ENCODE results near the gene VASP.

Gene VASP

DNA sequence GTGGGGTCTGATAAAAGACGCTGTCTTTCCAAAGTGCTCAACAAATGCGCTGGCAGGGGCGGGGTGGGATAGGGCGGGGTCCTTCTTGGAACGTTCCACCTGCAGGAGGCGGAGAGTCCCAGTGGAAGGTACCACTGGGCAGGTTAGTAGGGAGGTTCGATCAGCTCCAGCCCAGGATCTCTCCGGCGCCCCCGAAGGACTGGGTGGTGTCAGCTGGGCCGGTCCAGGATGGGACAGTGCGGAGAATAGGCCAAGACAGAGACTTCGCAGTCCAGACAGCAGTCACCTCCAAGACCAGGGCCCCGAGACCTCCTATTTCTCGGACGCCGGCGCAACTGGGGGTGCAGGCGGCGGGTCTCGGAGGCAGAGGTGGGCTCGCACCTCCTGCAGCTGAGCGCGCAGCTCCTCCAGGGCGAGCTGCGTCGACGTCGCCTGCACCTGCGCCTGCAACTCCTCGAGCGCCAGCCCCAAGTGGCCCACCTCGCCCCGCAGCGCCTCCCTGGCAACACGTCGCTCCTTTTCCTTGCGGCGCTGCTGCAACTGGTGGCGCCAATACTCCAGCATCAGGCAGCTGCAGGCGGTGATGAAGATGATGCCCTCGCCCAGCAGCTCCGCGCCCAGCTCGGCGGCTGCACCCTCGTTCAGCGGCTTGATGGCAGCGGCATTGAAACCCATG lies 21.6 kb downstream of the VASP start:
- DNase-seq (ENCODE audit: low spot score) = no peak
- in situ Hi-C loops (cut with MboI; ENCODE audit: low sequenced_read_pairs, unreplicated experiment) = no loop called here
- TF ChIP-seq, protein P1, sequence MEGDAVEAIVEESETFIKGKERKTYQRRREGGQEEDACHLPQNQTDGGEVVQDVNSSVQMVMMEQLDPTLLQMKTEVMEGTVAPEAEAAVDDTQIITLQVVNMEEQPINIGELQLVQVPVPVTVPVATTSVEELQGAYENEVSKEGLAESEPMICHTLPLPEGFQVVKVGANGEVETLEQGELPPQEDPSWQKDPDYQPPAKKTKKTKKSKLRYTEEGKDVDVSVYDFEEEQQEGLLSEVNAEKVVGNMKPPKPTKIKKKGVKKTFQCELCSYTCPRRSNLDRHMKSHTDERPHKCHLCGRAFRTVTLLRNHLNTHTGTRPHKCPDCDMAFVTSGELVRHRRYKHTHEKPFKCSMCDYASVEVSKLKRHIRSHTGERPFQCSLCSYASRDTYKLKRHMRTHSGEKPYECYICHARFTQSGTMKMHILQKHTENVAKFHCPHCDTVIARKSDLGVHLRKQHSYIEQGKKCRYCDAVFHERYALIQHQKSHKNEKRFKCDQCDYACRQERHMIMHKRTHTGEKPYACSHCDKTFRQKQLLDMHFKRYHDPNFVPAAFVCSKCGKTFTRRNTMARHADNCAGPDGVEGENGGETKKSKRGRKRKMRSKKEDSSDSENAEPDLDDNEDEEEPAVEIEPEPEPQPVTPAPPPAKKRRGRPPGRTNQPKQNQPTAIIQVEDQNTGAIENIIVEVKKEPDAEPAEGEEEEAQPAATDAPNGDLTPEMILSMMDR (IDR thresholded peaks at IDR 0.05; ENCODE audit: borderline replicate concordance, control extremely low read depth, extremely low read depth, insufficient read depth, missing control alignments) = no peak

DNA sequence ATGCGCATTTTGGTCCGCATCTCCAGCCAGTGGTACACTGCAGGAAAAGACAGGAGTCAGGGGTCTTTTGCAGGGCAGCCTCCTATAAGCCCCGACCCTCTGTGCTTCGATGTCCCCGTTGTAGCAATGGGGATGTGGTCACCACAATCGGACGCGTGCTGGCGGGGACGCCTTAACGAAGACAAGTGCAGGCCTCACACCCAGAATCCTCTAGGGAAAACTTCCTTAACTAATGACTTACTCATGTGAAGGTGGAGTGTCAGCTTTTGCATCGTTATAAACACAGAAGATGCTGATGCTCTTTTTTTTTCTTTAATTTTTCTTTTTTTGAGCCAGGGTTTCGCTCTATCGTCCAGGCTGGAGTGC lies 22.1 kb downstream of the VASP start:
- DNase-seq (ENCODE audit: low spot score) = no peak
- TF ChIP-seq, protein P1 (IDR thresholded peaks at IDR 0.05; ENCODE audit: borderline replicate concordance, control extremely low read depth, extremely low read depth, insufficient read depth, missing control alignments) = no peak
- in situ Hi-C loops (cut with MboI; ENCODE audit: low sequenced_read_pairs, unreplicated experiment) = no loop called here

DNA sequence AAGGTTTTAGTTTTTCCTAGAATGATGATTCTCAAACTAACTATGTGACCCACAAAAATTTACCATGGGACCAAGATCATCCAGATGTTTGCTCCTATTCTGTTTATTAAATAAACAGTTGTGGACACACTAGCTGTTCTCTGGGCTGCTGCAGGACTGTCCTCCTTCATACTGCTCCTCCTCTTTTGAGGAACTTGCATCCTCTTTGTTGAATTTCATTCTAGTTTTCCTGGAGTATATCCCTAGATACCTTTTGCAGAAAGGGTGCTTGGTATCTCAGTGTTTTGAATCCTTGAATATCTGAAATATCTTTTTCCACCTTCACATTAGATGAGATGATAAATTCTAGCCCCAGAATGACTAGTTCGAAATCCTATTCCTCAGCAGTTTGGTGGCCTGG lies 24.1 kb downstream of the VASP start:
- TF ChIP-seq, protein P1 (IDR thresholded peaks at IDR 0.05; ENCODE audit: borderline replicate concordance, control extremely low read depth, extremely low read depth, insufficient read depth, missing control alignments) = no peak
- in situ Hi-C loops (cut with MboI; ENCODE audit: low sequenced_read_pairs, unreplicated experiment) = no loop called here
- no peak for DNase-seq (ENCODE audit: low spot score)

DNA sequence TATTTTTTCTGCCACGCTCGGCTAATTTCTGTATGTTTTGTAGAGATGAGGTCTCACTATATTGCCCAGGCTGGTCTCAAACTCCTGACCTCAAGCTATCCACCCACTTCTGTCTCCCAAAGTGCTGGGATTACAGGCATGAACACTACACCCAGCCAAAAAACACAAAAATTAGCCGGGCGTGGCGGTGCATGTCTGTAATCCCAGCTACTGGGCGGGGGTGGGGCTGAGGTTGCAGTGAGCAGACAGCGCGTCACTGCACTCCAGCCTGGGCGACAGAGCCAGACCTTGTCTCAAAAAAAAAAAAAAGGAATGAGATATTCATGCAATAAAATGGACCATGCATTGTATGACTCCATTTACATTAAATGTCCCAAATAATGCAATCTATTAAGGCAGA lies 32.2 kb downstream of the VASP start:
- TF ChIP-seq, protein P1 (IDR thresholded peaks at IDR 0.05; ENCODE audit: borderline replicate concordance, control extremely low read depth, extremely low read depth, insufficient read depth, missing control alignments) = no peak
- no peak for DNase-seq (ENCODE audit: low spot score)
- in situ Hi-C loops (cut with MboI; ENCODE audit: low sequenced_read_pairs, unreplicated experiment) = no loop called here

DNA sequence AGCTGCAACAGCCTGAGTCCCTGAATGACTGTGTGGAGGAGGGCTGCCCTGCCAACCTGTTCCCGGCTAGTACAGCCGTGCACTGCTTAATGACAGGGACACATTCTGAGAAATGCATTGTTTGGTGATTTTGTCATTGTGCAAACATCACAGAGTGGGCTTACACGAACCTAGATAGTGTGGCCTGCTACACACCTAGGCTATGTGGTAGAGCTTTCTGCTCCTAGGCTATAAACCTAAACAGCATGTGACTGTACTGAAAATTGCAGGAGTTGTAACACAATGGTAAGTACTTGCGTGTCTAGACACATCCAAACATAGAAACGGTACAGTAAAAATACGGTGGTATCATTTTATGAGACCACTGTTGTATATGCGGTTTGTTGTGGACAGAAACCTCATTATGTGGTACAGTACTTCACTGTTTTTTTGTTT lies 35.0 kb downstream of the VASP start:
- in situ Hi-C loops (cut with MboI; ENCODE audit: low sequenced_read_pairs, unreplicated experiment) = no loop called here

DNA sequence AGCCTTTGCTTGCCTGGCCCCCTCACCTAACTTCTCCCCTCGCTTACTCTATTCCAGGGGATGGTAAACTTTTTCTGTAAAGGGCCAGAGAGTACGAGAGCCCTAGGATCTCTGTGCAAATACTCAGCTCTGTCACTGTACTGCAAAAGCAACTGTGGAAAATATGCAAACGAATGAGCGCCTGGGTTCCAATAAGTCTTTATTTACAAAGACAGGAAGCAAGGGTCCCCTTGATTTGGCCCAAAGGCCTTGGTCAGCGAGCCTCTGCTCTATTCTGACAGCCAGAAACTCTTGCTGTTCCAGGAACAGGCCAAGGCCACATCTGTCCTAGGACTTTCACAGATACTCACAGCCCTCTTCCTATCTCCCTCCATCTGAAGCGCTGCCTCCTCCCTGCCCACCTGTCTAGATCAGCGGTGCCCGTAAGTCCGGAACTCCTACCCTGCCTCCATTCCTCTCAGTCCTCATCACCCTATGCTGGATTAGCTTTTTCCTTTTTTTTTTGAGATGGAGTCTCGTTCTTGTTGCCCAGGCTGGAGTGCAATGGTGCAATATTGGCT lies 40.0 kb downstream of the VASP start:
- in situ Hi-C loops (cut with MboI; ENCODE audit: low sequenced_read_pairs, unreplicated experiment) = no loop called here
- DNase-seq (ENCODE audit: low spot score) = peak; percentile 17
- TF ChIP-seq, protein P1 (IDR thresholded peaks at IDR 0.05; ENCODE audit: borderline replicate concordance, control extremely low read depth, extremely low read depth, insufficient read depth, missing control alignments) = no peak

More for the DNA sequence above, 35.0 kb downstream of the VASP start:
- TF ChIP-seq, protein P1 (IDR thresholded peaks at IDR 0.05; ENCODE audit: borderline replicate concordance, control extremely low read depth, extremely low read depth, insufficient read depth, missing control alignments) = no peak
- no peak for DNase-seq (ENCODE audit: low spot score)
